ENCODE data around the gene DMC1. TPM values are rescaled to one million over a fixed set of nuclear protein-coding genes. Genes with fewer than 3 reads are reported as not detected.

The DMC1 gene
- total RNA-seq, 1 experiment from 2014 or later = 3.2 TPM

DNA sequence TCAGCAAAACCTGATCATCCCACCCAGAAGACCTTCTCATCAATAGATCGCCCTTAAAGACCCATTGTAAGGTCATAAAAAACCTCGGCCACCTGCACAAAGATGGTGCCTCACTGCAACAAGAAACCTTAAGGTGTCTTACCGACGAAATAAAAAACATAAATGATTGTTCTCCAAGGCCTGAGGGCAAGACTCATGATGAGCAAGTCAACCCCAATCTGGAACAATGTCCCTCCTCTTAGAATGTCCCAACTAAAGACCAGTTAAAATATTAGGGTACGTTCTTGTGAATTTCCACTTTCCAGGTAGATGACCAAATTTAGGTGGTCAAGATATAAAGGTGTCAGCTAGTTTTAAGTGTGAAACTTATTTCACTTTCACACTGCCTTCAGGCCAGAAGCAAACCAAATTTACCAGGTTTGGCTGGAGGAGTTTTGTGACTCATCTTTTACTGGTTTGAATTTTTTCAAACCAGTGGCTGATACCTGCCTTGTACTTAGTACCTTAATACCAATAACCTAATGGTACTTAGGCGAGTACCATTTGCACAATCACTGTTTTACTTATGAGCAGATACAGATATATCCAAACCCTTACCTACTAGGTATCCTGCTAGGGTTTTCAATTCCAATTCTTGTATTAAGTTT lies 87.2 kb downstream of the DMC1 start:
- CTCF ChIA-PET = no interaction called here
- H3K27me3 ChIP-seq (ENCODE audit: control insufficient read depth, insufficient read depth, low read length) = no peaks in the 10 kb centered on the region
- BruUV-seq (replicated peaks) = no TSS peak
- no peak overlapping the region for H3K27ac ChIP-seq (ENCODE audit: low read length)
- in situ Hi-C loops (cut with HindIII; ENCODE audit: low pct_unique_long_range_greater_than_20kb, low sequenced_read_pairs) (no loop called here), intact Hi-C loops (cut with micrococcal nuclease; ENCODE audit: unreplicated experiment) (no loop called here)
- POLR2A ChIA-PET = no interaction called here
- ATAC-seq (no peak), DNase-seq (ENCODE audit: low read depth, low spot score) (no peak)
- peak; percentile 44; the same call in 1 of the 2 replicates for TF ChIP-seq POLR2AphosphoS5 (IDR thresholded peaks at IDR 0.05; ENCODE audit: low read depth, low read length)
- no peak for TF ChIP-seq TCF7L2 (IDR thresholded peaks at IDR 0.05; ENCODE audit: low read depth, low read length)
- TF ChIP-seq, protein P1, sequence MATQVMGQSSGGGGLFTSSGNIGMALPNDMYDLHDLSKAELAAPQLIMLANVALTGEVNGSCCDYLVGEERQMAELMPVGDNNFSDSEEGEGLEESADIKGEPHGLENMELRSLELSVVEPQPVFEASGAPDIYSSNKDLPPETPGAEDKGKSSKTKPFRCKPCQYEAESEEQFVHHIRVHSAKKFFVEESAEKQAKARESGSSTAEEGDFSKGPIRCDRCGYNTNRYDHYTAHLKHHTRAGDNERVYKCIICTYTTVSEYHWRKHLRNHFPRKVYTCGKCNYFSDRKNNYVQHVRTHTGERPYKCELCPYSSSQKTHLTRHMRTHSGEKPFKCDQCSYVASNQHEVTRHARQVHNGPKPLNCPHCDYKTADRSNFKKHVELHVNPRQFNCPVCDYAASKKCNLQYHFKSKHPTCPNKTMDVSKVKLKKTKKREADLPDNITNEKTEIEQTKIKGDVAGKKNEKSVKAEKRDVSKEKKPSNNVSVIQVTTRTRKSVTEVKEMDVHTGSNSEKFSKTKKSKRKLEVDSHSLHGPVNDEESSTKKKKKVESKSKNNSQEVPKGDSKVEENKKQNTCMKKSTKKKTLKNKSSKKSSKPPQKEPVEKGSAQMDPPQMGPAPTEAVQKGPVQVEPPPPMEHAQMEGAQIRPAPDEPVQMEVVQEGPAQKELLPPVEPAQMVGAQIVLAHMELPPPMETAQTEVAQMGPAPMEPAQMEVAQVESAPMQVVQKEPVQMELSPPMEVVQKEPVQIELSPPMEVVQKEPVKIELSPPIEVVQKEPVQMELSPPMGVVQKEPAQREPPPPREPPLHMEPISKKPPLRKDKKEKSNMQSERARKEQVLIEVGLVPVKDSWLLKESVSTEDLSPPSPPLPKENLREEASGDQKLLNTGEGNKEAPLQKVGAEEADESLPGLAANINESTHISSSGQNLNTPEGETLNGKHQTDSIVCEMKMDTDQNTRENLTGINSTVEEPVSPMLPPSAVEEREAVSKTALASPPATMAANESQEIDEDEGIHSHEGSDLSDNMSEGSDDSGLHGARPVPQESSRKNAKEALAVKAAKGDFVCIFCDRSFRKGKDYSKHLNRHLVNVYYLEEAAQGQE (IDR thresholded peaks at IDR 0.05; ENCODE audit: insufficient read depth in 1 of 2, low read depth in 2 of 2, low read length in 1 of 2) = no peak
- TF ChIP-seq SIN3A (IDR thresholded peaks at IDR 0.05; ENCODE audit: borderline replicate concordance, insufficient read depth, low read depth, low read length) = no peak
- TF ChIP-seq, protein P2, sequence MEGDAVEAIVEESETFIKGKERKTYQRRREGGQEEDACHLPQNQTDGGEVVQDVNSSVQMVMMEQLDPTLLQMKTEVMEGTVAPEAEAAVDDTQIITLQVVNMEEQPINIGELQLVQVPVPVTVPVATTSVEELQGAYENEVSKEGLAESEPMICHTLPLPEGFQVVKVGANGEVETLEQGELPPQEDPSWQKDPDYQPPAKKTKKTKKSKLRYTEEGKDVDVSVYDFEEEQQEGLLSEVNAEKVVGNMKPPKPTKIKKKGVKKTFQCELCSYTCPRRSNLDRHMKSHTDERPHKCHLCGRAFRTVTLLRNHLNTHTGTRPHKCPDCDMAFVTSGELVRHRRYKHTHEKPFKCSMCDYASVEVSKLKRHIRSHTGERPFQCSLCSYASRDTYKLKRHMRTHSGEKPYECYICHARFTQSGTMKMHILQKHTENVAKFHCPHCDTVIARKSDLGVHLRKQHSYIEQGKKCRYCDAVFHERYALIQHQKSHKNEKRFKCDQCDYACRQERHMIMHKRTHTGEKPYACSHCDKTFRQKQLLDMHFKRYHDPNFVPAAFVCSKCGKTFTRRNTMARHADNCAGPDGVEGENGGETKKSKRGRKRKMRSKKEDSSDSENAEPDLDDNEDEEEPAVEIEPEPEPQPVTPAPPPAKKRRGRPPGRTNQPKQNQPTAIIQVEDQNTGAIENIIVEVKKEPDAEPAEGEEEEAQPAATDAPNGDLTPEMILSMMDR (IDR thresholded peaks at IDR 0.05) = no peak
- H3K9me3 ChIP-seq (ENCODE audit: control insufficient read depth, insufficient read depth, low read depth, low read length) = no peaks in the 10 kb centered on the region
- H3K4me1 ChIP-seq (ENCODE audit: control insufficient read depth, insufficient read depth, low read length) = peaks cover 3% of the 10 kb centered on the region
- no peak overlapping the region for H3K4me3 ChIP-seq (ENCODE audit: low read depth in 2 of 2, low read length in 2 of 2)
- H3K36me3 ChIP-seq (ENCODE audit: control insufficient read depth, insufficient read depth, low read length) = peaks cover 37% of the 10 kb centered on the region

DNA sequence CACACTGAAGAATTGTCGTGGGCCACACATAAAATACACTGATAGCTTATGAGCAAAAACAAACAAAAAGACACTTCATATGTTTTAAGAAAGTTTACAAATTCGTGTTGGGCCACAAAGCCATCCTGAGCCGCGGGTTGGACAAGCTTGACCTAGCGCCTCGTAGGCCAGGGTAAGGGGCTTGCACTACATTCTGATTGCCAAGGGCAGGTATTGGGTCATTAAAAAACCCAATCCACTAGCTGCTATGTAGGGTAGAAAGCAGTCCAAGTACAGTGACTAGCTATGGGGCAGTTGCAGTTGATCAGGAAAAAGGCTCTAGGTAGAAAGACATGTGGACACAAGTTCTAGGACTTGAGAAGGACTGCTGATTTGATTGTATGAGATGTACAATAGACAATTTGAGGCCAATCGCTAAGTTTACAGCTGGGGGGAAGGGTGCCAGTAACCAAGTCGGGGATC lies 88.1 kb downstream of the DMC1 start:
- DNase-seq (ENCODE audit: low read depth, low spot score) (no peak), ATAC-seq (0 out of 2 replicates have a peak, but pooled peaks have one; percentile 13)
- peak; percentile 71 for TF ChIP-seq POLR2AphosphoS5 (IDR thresholded peaks at IDR 0.05; ENCODE audit: low read depth, low read length)
- no peak for TF ChIP-seq TCF7L2 (IDR thresholded peaks at IDR 0.05; ENCODE audit: low read depth, low read length)
- no peak for TF ChIP-seq SIN3A (IDR thresholded peaks at IDR 0.05; ENCODE audit: borderline replicate concordance, insufficient read depth, low read depth, low read length)
- Histone ChIP-seq H3K4me3 (ENCODE audit: low read depth in 2 of 2, low read length in 2 of 2) (no peak overlapping the region), H3K36me3 (ENCODE audit: control insufficient read depth, insufficient read depth, low read length) (peaks cover 37% of the 10 kb centered on the region), H3K27me3 (ENCODE audit: control insufficient read depth, insufficient read depth, low read length) (no peaks in the 10 kb centered on the region), H3K27ac (ENCODE audit: low read length) (no peak overlapping the region), H3K9me3 (ENCODE audit: control insufficient read depth, insufficient read depth, low read depth, low read length) (no peaks in the 10 kb centered on the region), H3K4me1 (ENCODE audit: control insufficient read depth, insufficient read depth, low read length) (peaks cover 3% of the 10 kb centered on the region)
- ChIA-PET CTCF (no interaction called here), POLR2A (no interaction called here)
- in situ Hi-C loops (cut with HindIII; ENCODE audit: low pct_unique_long_range_greater_than_20kb, low sequenced_read_pairs) (no loop called here), intact Hi-C loops (cut with micrococcal nuclease; ENCODE audit: unreplicated experiment) (no loop called here)
- no TSS peak for BruUV-seq (replicated peaks)
